Activated CD8-positive, alpha-beta T cell treated with anti-CD3 and anti-CD28 coated beads for 36 hours (primary cell): ENCODE results near the gene KCNN2. TPM values are rescaled to one million over a fixed set of nuclear protein-coding genes. Genes with fewer than 3 reads are reported as not detected.

Experiments used
- ATAC-seq: fragments of 200-7000 bp; cut with Tn5 transposase; one replicate; pipeline ENCODE4 v1.10.0; 2021; ENCODE audit warnings: mild to moderate bottlenecking, moderate library complexity
- CTCF ChIA-PET: fragments of 350-600 bp; sonication (Branson Sonifier 250); formaldehyde crosslinking; loops from one replicate; lab custom pipeline; 2021; ENCODE audit warnings: antibody characterized with exemption; lab: Charles Lee
- POLR2A ChIA-PET: fragments of 350-600 bp; sonication (Branson Sonifier 250); formaldehyde crosslinking; loops from one replicate; lab custom pipeline; 2021; ENCODE audit warnings: antibody characterized with exemption; lab: Charles Lee
- DNase-seq: peaks from one replicate; pipeline ENCODE4 v3.0.0-alpha.2; 2020
- H3K27ac Mint-ChIP-seq: one replicate; pipeline ENCODE4 v1.8.0; 2021; ENCODE audit warnings: mild to moderate bottlenecking, mixed read lengths
- H3K27me3 Mint-ChIP-seq: one replicate; pipeline ENCODE4 v1.8.0; 2021; ENCODE audit warnings: mixed read lengths
- H3K36me3 Mint-ChIP-seq: one replicate; pipeline ENCODE4 v1.8.0; 2021; ENCODE audit warnings: low read depth, mixed read lengths
- H3K4me1 Mint-ChIP-seq: one replicate; pipeline ENCODE4 v1.8.0; 2021; ENCODE audit warnings: low read depth, mixed read lengths
- H3K4me3 Mint-ChIP-seq: one replicate; pipeline ENCODE4 v1.8.0; 2021; ENCODE audit warnings: mild to moderate bottlenecking, moderate library complexity, mixed read lengths
- H3K9me3 Mint-ChIP-seq: one replicate; pipeline ENCODE4 v1.8.0; 2021; ENCODE audit warnings: mixed read lengths
- CTCF ChIP-seq: fragments of 200-600 bp; IDR thresholded peaks from one replicate; pipeline ENCODE4 v1.8.0; 2022; ENCODE audit warnings: antibody characterized with exemption, mild to moderate bottlenecking
- intact Hi-C: fragments of 100-400 bp; cut with micrococcal nuclease; formaldehyde crosslinking; loops from one replicate; pipeline ENCODE4 v1.10.0; 2022
- total RNA-seq, 2 experiments: library from RNA; stranded (reverse); gene quantifications; one replicate each; pipeline ENCODE4 v1.2.3, GENCODE V29; 2021

KCNN2 gene
- total RNA-seq, 2 experiments from 2014 or later: not detected

DNA sequence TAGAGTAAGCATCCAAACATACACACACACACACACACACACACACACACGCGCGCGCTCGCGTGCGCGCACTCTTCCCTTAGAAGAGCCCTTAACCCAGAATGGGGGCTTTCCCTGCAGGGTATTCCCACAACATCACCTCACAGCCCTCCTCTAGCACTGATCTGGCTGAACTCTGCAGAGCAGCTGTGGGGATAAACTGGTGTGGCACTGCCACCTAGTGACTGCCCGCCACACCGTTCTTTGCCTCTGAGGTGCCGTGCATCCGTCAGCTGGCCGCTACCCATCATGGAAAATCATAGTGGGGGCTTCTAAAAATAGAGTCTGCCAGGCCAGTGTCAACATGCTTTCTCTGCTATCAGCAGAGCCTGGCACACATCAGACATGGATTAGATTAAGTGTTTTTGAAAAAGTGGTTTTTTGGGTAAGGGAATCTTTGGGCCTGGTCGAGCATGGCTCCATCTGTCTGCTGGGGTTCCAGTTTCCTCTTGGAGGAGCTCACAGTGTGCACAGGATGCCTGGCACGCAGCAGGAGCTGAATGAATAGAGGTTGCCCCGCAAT lies 88.1 kb downstream of the KCNN2 start:
- Mint-ChIP-seq H3K27ac (no peak overlapping the region), H3K36me3 (no peaks in the 10 kb centered on the region), H3K4me3 (no peak overlapping the region), H3K9me3 (no peaks in the 10 kb centered on the region), H3K27me3 (peaks cover 1% of the 10 kb centered on the region), H3K4me1 (no peaks in the 10 kb centered on the region)
- POLR2A ChIA-PET: no interaction called here
- CTCF ChIA-PET: interaction anchor here (0.8 to 2.3 kb wide), 13 partner anchors 9 to 845 kb away, joined by 3 to 15 read pairs (median 4); no protein-coding TSS in a partner anchor
- TF ChIP-seq CTCF: peak; percentile 54
- intact Hi-C loops: loop anchor here (2.0 to 5.0 kb wide), 2 partner anchors 771 to 838 kb away; no protein-coding TSS in a partner anchor
- ATAC-seq (peak; percentile 97), DNase-seq (peak; percentile 74)

DNA sequence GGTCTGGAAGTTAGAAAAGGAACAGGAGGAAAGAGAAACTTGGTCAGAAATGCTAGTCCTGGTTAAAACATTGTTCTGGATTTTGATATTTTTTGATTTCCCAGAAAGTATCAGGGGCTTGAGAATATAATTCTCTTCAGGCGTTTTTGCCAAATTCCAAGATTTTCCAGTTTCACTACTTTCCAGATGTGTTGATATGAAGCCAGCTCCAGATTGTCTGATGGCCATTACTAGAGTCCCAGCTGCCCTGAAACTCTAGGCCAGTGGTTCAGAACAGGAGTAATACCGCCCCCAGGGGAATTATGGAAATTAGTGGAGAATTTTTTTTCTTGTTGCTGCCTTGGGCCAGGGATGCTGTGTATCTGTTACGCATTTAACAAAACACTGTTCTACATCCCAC lies 88.6 kb downstream of the KCNN2 start:
- ATAC-seq (no peak), DNase-seq (no peak)
- Mint-ChIP-seq H3K27me3 (peaks cover 1% of the 10 kb centered on the region), H3K9me3 (no peaks in the 10 kb centered on the region), H3K4me3 (no peak overlapping the region), H3K27ac (no peak overlapping the region), H3K36me3 (no peaks in the 10 kb centered on the region), H3K4me1 (no peaks in the 10 kb centered on the region)
- POLR2A ChIA-PET: no interaction called here
- no peak for TF ChIP-seq CTCF
- intact Hi-C loops: loop anchor here (2.0 to 5.0 kb wide), 2 partner anchors 772 to 838 kb away; no protein-coding TSS in a partner anchor
- CTCF ChIA-PET: interaction anchor here (0.8 to 2.3 kb wide), 12 partner anchors 8 to 845 kb away, joined by 3 to 15 read pairs (median 4); no protein-coding TSS in a partner anchor

GRCh38 chr5:114458726-114459125 lies 96.9 kb downstream of the KCNN2 start:
- CTCF ChIA-PET: interaction anchor here (1.2 kb wide), 1 partner anchor 9 kb away, joined by 5 read pairs; no protein-coding TSS in a partner anchor
- no peak for ATAC-seq

DNA sequence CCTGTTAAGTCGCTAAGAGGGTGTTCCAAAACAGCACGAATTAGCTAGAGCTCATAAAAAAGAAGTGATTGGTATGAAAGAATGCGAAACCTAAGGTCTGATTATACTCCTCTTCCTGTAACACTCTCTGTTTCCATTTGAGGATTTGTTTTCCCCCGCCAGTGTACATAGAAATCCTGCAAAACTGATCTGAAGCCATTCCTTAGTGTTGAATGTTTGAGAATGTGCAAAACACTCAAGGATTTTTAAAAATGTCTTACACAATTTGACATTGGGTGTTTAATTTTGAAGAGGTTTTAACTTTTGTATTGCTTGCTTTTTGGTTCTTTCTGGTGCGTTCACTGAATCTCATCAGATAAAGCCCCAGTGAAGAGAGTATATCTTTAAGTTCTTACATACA lies 105.3 kb downstream of the KCNN2 start:
- no peaks in the 10 kb centered on the region for H3K27me3 Mint-ChIP-seq
- no peaks in the 10 kb centered on the region for H3K36me3 Mint-ChIP-seq
- no peak overlapping the region for H3K4me3 Mint-ChIP-seq
- DNase-seq (no peak), ATAC-seq (no peak)
- no peak for TF ChIP-seq CTCF
- no peaks in the 10 kb centered on the region for H3K9me3 Mint-ChIP-seq
- no peaks in the 10 kb centered on the region for H3K4me1 Mint-ChIP-seq
- H3K27ac Mint-ChIP-seq: no peak overlapping the region
- ChIA-PET CTCF (no interaction called here), POLR2A (interaction anchor here (0.6 kb wide), 1 partner anchor 186 kb away, joined by 3 read pairs; no protein-coding TSS in a partner anchor)
- intact Hi-C loops: no loop called here

More at GRCh38 chr5:114458726-114459125, 96.9 kb downstream of the KCNN2 start:
- Mint-ChIP-seq H3K27me3 (peaks cover 1% of the 10 kb centered on the region), H3K4me1 (no peaks in the 10 kb centered on the region), H3K9me3 (no peaks in the 10 kb centered on the region), H3K36me3 (no peaks in the 10 kb centered on the region), H3K4me3 (no peak overlapping the region), H3K27ac (no peak overlapping the region)
- intact Hi-C loops: no loop called here
- TF ChIP-seq CTCF: no peak
- no peak for DNase-seq
- POLR2A ChIA-PET: no interaction called here

DNA sequence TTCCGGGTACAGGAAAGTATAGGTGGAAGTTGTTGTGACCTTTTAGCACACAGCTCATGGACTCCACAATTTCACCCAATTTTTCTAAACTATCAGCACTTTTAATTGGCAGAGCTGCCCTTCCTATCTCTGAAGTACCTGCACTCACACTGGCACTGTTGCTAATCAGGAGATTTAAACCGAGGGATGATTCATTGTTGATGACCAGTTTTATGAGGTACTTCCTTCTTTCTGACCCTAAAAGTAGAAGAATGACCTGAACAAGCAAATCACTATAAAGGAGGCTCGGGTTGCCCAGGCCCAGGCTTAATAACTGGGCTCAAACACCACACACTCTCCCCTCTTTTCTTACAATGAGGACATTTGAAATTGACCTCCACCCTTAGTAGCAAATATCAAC lies 105.9 kb downstream of the KCNN2 start:
- ATAC-seq (no peak), DNase-seq (no peak)
- POLR2A ChIA-PET: interaction anchor here (0.6 kb wide), 1 partner anchor 185 kb away, joined by 3 read pairs; no protein-coding TSS in a partner anchor
- Mint-ChIP-seq H3K27me3 (no peaks in the 10 kb centered on the region), H3K4me3 (no peak overlapping the region), H3K36me3 (no peaks in the 10 kb centered on the region), H3K9me3 (no peaks in the 10 kb centered on the region), H3K4me1 (no peaks in the 10 kb centered on the region), H3K27ac (no peak overlapping the region)
- TF ChIP-seq CTCF: no peak
- intact Hi-C loops: no loop called here
- CTCF ChIA-PET: no interaction called here
